ENCODE measurements around the gene CCDC3. TPM values are rescaled to one million over a fixed set of nuclear protein-coding genes. Genes with fewer than 3 reads are reported as not detected.
A peak's percentile ranks its signal among the peaks of the same experiment; 100 is the strongest.

Gene CCDC3
- total and polyA plus RNA-seq, 8 donors = 6.0 to 11.8 (median 8.2) TPM

DNA sequence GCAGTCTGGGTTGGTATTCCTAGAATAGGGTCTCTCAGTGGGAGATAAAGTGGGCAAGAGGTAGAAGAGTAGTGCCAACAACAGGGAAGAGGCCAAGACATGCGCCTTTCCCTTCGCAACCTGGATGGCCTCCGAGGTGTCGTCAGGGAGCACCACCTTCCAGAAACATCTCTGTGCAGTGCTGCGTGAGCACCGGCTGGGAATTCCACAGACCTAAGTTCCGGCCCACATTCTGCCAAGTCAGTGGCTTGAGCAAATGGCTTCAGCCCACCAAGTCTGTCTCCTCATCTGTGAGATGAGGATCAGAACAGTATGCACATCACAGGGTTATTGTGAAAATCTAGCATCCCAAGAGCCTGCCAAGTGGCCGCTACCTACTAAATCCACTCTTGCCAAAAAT, 40.6 kb downstream of the CCDC3 start:
- Histone ChIP-seq H3K36me3 (no peaks in the 10 kb centered on the region), H3K4me1 (no peaks in the 10 kb centered on the region), H3K27me3 (no peaks in the 10 kb centered on the region), H3K4me3 (no peak overlapping the region), H3K9me3 (peaks cover 0 to 10% of the 10 kb centered on the region in 2 donors), H3K27ac (no peak overlapping the region)
- intact Hi-C loops (cut with DNase I) = no loop called here
- no peak for ATAC-seq
- DNase-seq = peak in 1 of 4 donors; percentile 8
- TF ChIP-seq, protein P1, sequence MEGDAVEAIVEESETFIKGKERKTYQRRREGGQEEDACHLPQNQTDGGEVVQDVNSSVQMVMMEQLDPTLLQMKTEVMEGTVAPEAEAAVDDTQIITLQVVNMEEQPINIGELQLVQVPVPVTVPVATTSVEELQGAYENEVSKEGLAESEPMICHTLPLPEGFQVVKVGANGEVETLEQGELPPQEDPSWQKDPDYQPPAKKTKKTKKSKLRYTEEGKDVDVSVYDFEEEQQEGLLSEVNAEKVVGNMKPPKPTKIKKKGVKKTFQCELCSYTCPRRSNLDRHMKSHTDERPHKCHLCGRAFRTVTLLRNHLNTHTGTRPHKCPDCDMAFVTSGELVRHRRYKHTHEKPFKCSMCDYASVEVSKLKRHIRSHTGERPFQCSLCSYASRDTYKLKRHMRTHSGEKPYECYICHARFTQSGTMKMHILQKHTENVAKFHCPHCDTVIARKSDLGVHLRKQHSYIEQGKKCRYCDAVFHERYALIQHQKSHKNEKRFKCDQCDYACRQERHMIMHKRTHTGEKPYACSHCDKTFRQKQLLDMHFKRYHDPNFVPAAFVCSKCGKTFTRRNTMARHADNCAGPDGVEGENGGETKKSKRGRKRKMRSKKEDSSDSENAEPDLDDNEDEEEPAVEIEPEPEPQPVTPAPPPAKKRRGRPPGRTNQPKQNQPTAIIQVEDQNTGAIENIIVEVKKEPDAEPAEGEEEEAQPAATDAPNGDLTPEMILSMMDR (IDR thresholded peaks at IDR 0.05) = no peak

DNA sequence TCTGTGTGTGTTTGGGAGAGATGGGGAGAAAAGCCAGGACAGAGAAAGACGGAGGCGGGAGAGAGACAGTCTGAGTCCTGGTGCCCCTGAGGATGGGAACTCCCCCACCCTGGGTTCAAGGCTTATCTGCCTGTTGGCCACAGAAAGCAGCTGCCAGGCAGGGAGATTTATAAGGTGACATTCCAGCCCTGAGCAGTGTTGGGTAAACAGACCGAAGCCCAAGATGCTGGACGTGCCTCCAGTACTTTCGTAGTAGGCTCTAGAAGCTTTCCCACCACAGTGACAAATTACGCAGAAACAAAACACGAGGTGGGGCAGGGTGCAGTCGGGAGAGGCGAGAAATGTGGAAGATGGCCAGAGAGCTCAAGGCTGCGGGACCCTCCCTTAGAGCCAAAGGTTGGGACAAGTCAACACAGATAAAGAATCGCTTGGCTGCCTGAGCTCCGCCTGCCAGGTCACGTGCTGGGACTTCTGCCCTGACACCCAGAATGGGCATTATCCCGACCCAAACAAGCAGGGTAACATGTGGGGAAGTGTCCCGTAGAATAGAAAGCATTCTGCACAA, 41.1 kb downstream of the CCDC3 start:
- no peaks in the 10 kb centered on the region for H3K27me3 ChIP-seq
- H3K36me3 ChIP-seq = no peaks in the 10 kb centered on the region
- peaks cover 0 to 10% of the 10 kb centered on the region in 2 donors for H3K9me3 ChIP-seq
- no peak overlapping the region for H3K27ac ChIP-seq
- TF ChIP-seq, protein P1 (IDR thresholded peaks at IDR 0.05) = no peak
- no peak overlapping the region for H3K4me3 ChIP-seq
- no peaks in the 10 kb centered on the region for H3K4me1 ChIP-seq
- DNase-seq (peak in 2 of 4 donors; percentile 36 to 44), ATAC-seq (peak; percentile 34)
- intact Hi-C loops (cut with DNase I) = no loop called here

DNA sequence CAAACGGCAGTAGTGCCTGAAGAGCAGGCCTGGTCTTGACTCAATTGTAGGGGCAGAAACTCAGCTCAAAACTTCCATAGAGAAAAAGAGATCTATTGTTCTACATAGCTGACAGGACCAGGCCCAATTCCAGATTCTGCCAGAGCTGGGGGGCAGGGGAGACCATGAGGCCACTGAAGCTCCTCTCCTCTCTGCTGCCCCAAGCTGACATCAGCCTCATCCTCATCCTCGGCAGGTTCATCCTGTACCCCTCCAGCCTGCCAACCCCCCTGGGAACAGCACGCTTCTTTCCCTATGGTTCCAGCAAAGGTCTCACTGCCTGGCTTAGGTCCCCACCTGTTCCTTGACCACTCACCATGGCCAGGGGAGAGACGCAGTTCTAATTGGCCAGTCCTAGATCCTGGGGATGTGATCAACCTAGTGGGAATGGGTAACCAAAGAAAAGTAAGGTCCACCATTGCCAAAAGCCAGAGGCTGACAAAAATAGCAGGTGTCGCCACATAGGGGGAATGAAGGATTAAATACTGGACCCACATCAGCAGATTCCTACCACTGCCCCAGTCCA, 42.9 kb downstream of the CCDC3 start:
- intact Hi-C loops (cut with DNase I) = no loop called here
- ATAC-seq = no peak
- TF ChIP-seq, protein P1 (IDR thresholded peaks at IDR 0.05) = no peak

DNA sequence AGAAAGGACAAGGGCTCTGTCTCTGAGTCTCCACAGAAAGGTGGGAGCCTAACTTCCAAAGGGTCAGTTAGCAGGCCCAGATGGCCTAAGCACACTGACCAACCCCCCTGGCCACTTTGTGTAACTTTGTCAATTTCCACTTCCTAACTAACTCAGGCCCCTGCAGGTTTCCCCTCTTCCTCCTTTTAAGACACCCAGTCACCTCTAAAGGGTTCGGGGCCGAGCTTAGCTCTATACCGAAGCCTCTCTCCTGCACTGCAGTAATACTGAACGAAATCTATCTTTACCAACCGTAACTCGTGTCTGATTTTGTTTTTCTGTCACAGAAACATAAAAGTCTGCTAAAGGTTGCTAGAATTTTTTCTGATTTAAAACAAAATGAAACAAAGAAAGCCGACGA, 44.4 kb downstream of the CCDC3 start:
- Histone ChIP-seq H3K36me3 (no peaks in the 10 kb centered on the region), H3K27ac (no peak overlapping the region), H3K9me3 (peaks cover 0 to 23% of the 10 kb centered on the region in 2 donors), H3K27me3 (no peaks in the 10 kb centered on the region), H3K4me1 (no peaks in the 10 kb centered on the region), H3K4me3 (no peak overlapping the region)
- intact Hi-C loops (cut with DNase I) = no loop called here
- DNase-seq = no peak
- ATAC-seq = no peak
- TF ChIP-seq, protein P1 (IDR thresholded peaks at IDR 0.05) = no peak

More for the DNA sequence above, 42.9 kb downstream of the CCDC3 start:
- DNase-seq = no peak
- H3K4me3 ChIP-seq = no peak overlapping the region
- peaks cover 0 to 12% of the 10 kb centered on the region in 2 donors for H3K9me3 ChIP-seq
- H3K36me3 ChIP-seq = no peaks in the 10 kb centered on the region
- no peaks in the 10 kb centered on the region for H3K27me3 ChIP-seq
- no peak overlapping the region for H3K27ac ChIP-seq
- no peaks in the 10 kb centered on the region for H3K4me1 ChIP-seq

DNA sequence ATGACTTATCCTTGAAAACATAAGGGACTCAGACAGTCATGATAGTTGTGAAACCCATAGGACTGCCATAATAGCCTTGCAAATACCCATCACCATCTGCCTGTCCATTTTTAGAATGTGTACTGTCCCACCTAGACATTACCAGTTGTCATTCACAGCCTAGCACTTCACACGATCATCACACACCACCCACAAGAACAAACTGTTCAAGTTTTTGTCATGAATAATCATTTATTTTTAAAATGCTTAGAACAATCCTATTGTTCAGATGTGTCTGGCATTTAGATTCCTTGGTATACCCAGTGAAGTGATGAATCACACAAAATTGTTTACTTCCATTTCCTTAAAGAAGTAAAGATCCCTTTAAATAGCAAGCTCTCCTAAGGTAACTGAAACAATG, 46.6 kb downstream of the CCDC3 start:
- Histone ChIP-seq H3K36me3 (no peaks in the 10 kb centered on the region), H3K27me3 (no peaks in the 10 kb centered on the region), H3K27ac (no peak overlapping the region), H3K4me3 (no peak overlapping the region), H3K9me3 (peaks cover 0 to 23% of the 10 kb centered on the region in 2 donors), H3K4me1 (no peaks in the 10 kb centered on the region)
- intact Hi-C loops (cut with DNase I) = no loop called here
- TF ChIP-seq, protein P1 (IDR thresholded peaks at IDR 0.05) = no peak
- ATAC-seq (no peak), DNase-seq (no peak)
